Amygdala (tissue), 56 donors: ENCODE data around the gene DNAJA2.
A peak's percentile ranks its signal among the peaks of the same experiment; 100 is the strongest.
"Not testable (repeated sequence)": the region's sequence is repeated elsewhere in the genome, so short reads cannot be mapped to it uniquely, and the experiment has no call there.

ENCODE experiments used
- DNase-seq, 56 donors: peaks; one replicate each; lab custom pipeline; 2025; lab: John Stamatoyannopoulos, UW

DNAJA2 gene

GRCh38 chr16:46973207-46973995 lies at the start of gene DNAJA2:
TSS of gene DNAJA2 (minus strand) at chr16:46973674. CDS start at chr16:46973572, 102 bp downstream.
- DNase-seq = peak; percentile 21 to 94 (median 80)

GRCh38 chr16:47019568-47019967 lies 46.1 kb upstream of the DNAJA2 start:
- DNase-seq = no peak

GRCh38 chr16:47018223-47018891 lies 44.9 kb upstream of the DNAJA2 start:
- DNase-seq = peak in 6 of 56 donors; percentile 2 to 21 (median 5)

GRCh38 chr16:47017636-47018035 lies 44.2 kb upstream of the DNAJA2 start:
- DNase-seq = no peak

- no peak for DNase-seq
These were observed 43.2 kb upstream of the DNAJA2 start for GRCh38 chr16:47016700-47017133.

- no peak for DNase-seq
These were observed 40.4 kb upstream of the DNAJA2 start for GRCh38 chr16:47013910-47014309.

GRCh38 chr16:47013172-47013571 lies 39.7 kb upstream of the DNAJA2 start:
- DNase-seq = no peak

GRCh38 chr16:47010812-47011211 lies 37.3 kb upstream of the DNAJA2 start:
- not testable (repeated sequence) for DNase-seq

GRCh38 chr16:47008612-47009011 lies 35.1 kb upstream of the DNAJA2 start:
- no peak for DNase-seq

GRCh38 chr16:47008174-47008573 lies 34.7 kb upstream of the DNAJA2 start:
- no peak for DNase-seq

GRCh38 chr16:47004652-47005051 lies 31.2 kb upstream of the DNAJA2 start:
- no peak for DNase-seq

GRCh38 chr16:47000066-47000465 lies 26.6 kb upstream of the DNAJA2 start:
- DNase-seq = not testable (repeated sequence)

GRCh38 chr16:46997844-46998243 lies 24.4 kb upstream of the DNAJA2 start:
- DNase-seq = no peak

- DNase-seq = no peak
These were observed 23.5 kb upstream of the DNAJA2 start for GRCh38 chr16:46996952-46997458.

- no peak for DNase-seq
These were observed 22.9 kb upstream of the DNAJA2 start for GRCh38 chr16:46996391-46996790.

- no peak for DNase-seq
These were observed 18.5 kb upstream of the DNAJA2 start for GRCh38 chr16:46991729-46992704.

GRCh38 chr16:46986896-46987295 lies 13.4 kb upstream of the DNAJA2 start:
- no peak for DNase-seq

GRCh38 chr16:46986438-46986837 lies 13.0 kb upstream of the DNAJA2 start:
- no peak for DNase-seq

- DNase-seq = no peak
These were observed 8.9 kb upstream of the DNAJA2 start for GRCh38 chr16:46982335-46982734.

- DNase-seq = no peak
These were observed 7.5 kb upstream of the DNAJA2 start for GRCh38 chr16:46980926-46981325.
